Trophoblast cell (in vitro differentiated cells and primary cell): ENCODE results near the gene FAM107B.

Source experiments
- DNase-seq, 2 donors: peaks; one replicate each; pipeline ENCODE4 v3.0.0-alpha.2; 2016
- H2AFZ ChIP-seq: 2 replicates; pipeline ENCODE4 v1.6.1; 2013; ENCODE audit warnings: low read length, moderate library complexity, mild to moderate bottlenecking; ENCODE audit not compliant: insufficient read depth, poor library complexity
- H2AK5ac ChIP-seq: 2 replicates; pipeline ENCODE4 v1.6.1; 2013; ENCODE audit warnings: mild to moderate bottlenecking, low read length
- H2BK120ac ChIP-seq: 2 replicates; pipeline ENCODE4 v1.6.1; 2013; ENCODE audit warnings: low read length, mild to moderate bottlenecking, moderate library complexity; ENCODE audit not compliant: insufficient read depth, poor library complexity
- H2BK12ac ChIP-seq: 2 replicates; pipeline ENCODE4 v1.6.1; 2013; ENCODE audit warnings: mild to moderate bottlenecking, low read length, moderate library complexity
- H2BK5ac ChIP-seq: 2 replicates; pipeline ENCODE4 v1.6.1; 2013; ENCODE audit warnings: low read length, low read depth, moderate library complexity, mild to moderate bottlenecking; ENCODE audit not compliant: poor library complexity
- H3K14ac ChIP-seq: 2 replicates; pipeline ENCODE4 v1.6.1; 2013; ENCODE audit warnings: mild to moderate bottlenecking, low read length
- H3K18ac ChIP-seq: 2 replicates; pipeline ENCODE4 v1.6.1; 2013; ENCODE audit warnings: mild to moderate bottlenecking, low read length
- H3K23ac ChIP-seq: 2 replicates; pipeline ENCODE4 v1.6.1; 2013; ENCODE audit warnings: low read length
- H3K27ac ChIP-seq: 2 replicates; pipeline ENCODE4 v1.5.1; 2013; ENCODE audit warnings: low read depth, mild to moderate bottlenecking, inconsistent platforms, low read length, moderate library complexity
- H3K27me3 ChIP-seq: 2 replicates; pipeline ENCODE4 v1.6.1; 2013; ENCODE audit warnings: inconsistent platforms, mild to moderate bottlenecking, low read length, moderate library complexity; ENCODE audit not compliant: insufficient read depth
- H3K36me3 ChIP-seq, 2 experiments: 1 replicate in 1 of 2; 2 replicates in 1 of 2; pipeline ENCODE4 v1.6.1; 2013; ENCODE audit warnings: low read length in 2 of 2, mild to moderate bottlenecking in 2 of 2, moderate library complexity in 1 of 2; ENCODE audit not compliant: insufficient read depth in 2 of 2, control insufficient read depth in 1 of 2
- H3K4ac ChIP-seq: 2 replicates; pipeline ENCODE4 v1.6.1; 2013; ENCODE audit warnings: low read depth, mild to moderate bottlenecking, low read length, moderate library complexity
- H3K4me1 ChIP-seq, 2 experiments: 1 replicate in 1 of 2; 2 replicates in 1 of 2; pipeline ENCODE4 v1.6.1; 2013; ENCODE audit warnings: low read length in 2 of 2, mild to moderate bottlenecking in 2 of 2, moderate library complexity in 1 of 2; ENCODE audit not compliant: insufficient read depth in 2 of 2, control insufficient read depth in 1 of 2
- H3K4me2 ChIP-seq: 2 replicates; pipeline ENCODE4 v1.6.1; 2013; ENCODE audit warnings: inconsistent platforms, mild to moderate bottlenecking, low read length, moderate library complexity
- H3K4me3 ChIP-seq: 2 replicates; pipeline ENCODE4 v1.5.1; 2013; ENCODE audit warnings: mild to moderate bottlenecking, low read depth, low read length, inconsistent platforms
- H3K79me1 ChIP-seq: one replicate; pipeline ENCODE4 v1.6.1; 2013; ENCODE audit warnings: low read length
- H3K79me2 ChIP-seq: 2 replicates; pipeline ENCODE4 v1.6.1; 2013; ENCODE audit warnings: low read length, mild to moderate bottlenecking; ENCODE audit not compliant: control insufficient read depth, insufficient read depth, poor library complexity
- H3K9ac ChIP-seq: 2 replicates; pipeline ENCODE4 v1.6.1; 2013; ENCODE audit warnings: mild to moderate bottlenecking, low read length
- H3K9me3 ChIP-seq: 2 replicates; pipeline ENCODE4 v1.6.1; 2013; ENCODE audit warnings: low read depth, mild to moderate bottlenecking, control low read depth, inconsistent platforms, low read length; ENCODE audit not compliant: insufficient read depth
- H4K12ac ChIP-seq: 2 replicates; pipeline ENCODE4 v1.6.1; 2013; ENCODE audit warnings: low read depth, mild to moderate bottlenecking, low read length, moderate library complexity
- H4K8ac ChIP-seq: 2 replicates; pipeline ENCODE4 v1.6.1; 2013; ENCODE audit warnings: low read depth, mild to moderate bottlenecking, low read length, moderate library complexity
- H4K91ac ChIP-seq: one replicate; pipeline ENCODE4 v1.6.1; 2013; ENCODE audit warnings: low read depth, mild to moderate bottlenecking, low read length, moderate library complexity
- WGBS: extraction: QIAGEN DNeasy Blood & Tissue Kit; methylation state at CpG from one replicate; pipeline ENCODE4 v1.1.7; 2013; ENCODE audit warnings: missing lambda C conversion rate; ENCODE audit not compliant: insufficient read length, insufficient coverage; ENCODE audit errors: extremely low coverage; 5-methylcytosine and 5-hydroxymethylcytosine counted together

Gene FAM107B

DNA sequence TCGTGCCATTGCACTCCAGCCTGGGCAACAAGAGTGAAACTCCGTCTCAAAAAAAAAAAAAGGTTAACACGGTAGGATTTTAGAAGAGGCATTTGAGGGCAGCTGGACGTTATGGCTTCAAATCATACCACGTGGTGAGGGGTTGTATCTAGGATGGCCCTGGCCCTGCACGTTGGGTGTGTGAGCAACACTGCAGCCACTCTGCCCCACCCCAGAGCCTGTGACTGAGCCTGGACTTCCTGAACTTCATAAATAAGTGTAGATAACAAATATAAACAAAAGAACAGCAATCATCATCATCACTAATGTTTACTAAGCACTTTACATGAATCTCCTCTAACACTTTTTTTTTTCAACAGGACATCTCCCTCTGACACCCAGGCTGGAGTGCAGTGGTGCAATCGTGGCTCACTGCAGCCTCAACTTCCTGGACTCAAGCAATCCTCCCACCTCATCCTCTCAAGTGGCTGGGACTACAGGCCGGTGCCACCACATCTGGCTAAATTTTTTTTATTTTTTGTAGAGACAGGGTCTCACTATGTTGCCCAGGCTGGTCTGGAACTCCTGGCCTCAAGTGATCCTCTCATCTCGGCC is 274.4 kb downstream of the FAM107B start:
- H2BK5ac ChIP-seq, result no peak overlapping the region
- H4K91ac ChIP-seq, result no peak overlapping the region
- no peak overlapping the region for H4K8ac ChIP-seq
- no peak overlapping the region for H2AFZ ChIP-seq
- H2BK12ac ChIP-seq, result no peak overlapping the region
- peaks cover 2% of the 10 kb centered on the region for H3K9me3 ChIP-seq
- H3K4me2 ChIP-seq, result no peak overlapping the region
- no peak overlapping the region for H2AK5ac ChIP-seq
- H3K18ac ChIP-seq, result no peak overlapping the region
- no peak overlapping the region for H3K23ac ChIP-seq
- H3K9ac ChIP-seq, result no peak overlapping the region
- H3K27me3 ChIP-seq, result no peaks in the 10 kb centered on the region
- H3K4ac ChIP-seq, result no peak overlapping the region
- H3K36me3 ChIP-seq, result no peaks in the 10 kb centered on the region
- no peak overlapping the region for H3K14ac ChIP-seq
- no peak overlapping the region for H3K27ac ChIP-seq
- H2BK120ac ChIP-seq, result no peak overlapping the region
- no peak overlapping the region for H3K4me3 ChIP-seq
- WGBS, result no CpG with 5 or more reads among the region's 9 CpGs
- H3K79me1 ChIP-seq, result no peaks in the 10 kb centered on the region
- no peak for DNase-seq
- no peaks in the 10 kb centered on the region for H3K79me2 ChIP-seq
- no peaks in the 10 kb centered on the region for H3K4me1 ChIP-seq
- H4K12ac ChIP-seq, result no peak overlapping the region

DNA sequence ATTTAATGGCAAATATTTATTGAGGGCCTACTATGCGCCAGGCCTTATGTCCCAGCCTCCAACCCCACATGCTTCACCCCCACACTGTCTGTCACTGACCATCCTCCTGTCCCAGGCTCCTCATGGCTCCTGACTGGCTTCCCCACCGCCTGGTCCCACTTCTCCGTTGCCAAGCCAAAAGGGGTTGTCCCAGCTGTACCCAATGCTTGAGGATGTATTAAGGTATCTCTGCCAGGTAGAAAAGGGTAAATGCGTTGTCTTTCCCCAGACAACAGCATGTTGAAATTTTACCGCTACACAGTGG is 275.1 kb downstream of the FAM107B start:
- peaks cover 2% of the 10 kb centered on the region for H3K9me3 ChIP-seq
- no peak overlapping the region for H3K4me3 ChIP-seq
- no peaks in the 10 kb centered on the region for H3K79me1 ChIP-seq
- no peak overlapping the region for H4K91ac ChIP-seq
- WGBS, result no CpG with 5 or more reads among the region's 5 CpGs
- no peak overlapping the region for H2BK120ac ChIP-seq
- H4K8ac ChIP-seq, result no peak overlapping the region
- no peak overlapping the region for H3K27ac ChIP-seq
- H2AK5ac ChIP-seq, result no peak overlapping the region
- no peak overlapping the region for H3K9ac ChIP-seq
- H3K4me1 ChIP-seq, result no peaks in the 10 kb centered on the region
- H3K4me2 ChIP-seq, result no peak overlapping the region
- H3K79me2 ChIP-seq, result peaks cover 2% of the 10 kb centered on the region
- H3K18ac ChIP-seq, result no peak overlapping the region
- no peak overlapping the region for H3K4ac ChIP-seq
- H2AFZ ChIP-seq, result no peak overlapping the region
- no peak for DNase-seq
- no peaks in the 10 kb centered on the region for H3K27me3 ChIP-seq
- no peak overlapping the region for H2BK5ac ChIP-seq
- H3K14ac ChIP-seq, result no peak overlapping the region
- no peaks in the 10 kb centered on the region for H3K36me3 ChIP-seq
- no peak overlapping the region for H4K12ac ChIP-seq
- no peak overlapping the region for H3K23ac ChIP-seq
- no peak overlapping the region for H2BK12ac ChIP-seq

DNA sequence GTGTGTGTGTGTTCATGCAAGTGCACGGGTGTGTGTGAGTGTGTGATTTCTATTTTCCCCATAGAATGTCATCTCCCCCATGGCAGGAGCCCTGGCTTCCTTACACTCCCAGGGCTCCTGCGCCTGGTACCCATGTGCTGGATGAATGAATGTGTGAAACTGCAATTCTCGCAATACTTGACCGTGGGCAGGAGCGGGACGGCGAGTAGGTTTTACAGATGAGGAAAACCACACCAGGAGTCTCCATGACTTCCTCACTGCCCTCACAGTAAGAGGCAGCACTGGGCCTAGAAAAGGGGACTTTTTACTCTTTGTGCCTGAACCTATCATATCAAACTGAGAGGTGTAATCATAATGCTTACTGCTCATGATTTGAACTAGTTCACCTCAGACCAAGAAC is 276.4 kb downstream of the FAM107B start:
- Histone ChIP-seq H4K8ac (no peak overlapping the region), H2BK5ac (no peak overlapping the region), H3K14ac (no peak overlapping the region), H3K79me1 (no peaks in the 10 kb centered on the region), H3K9me3 (peaks cover 2% of the 10 kb centered on the region), H4K91ac (no peak overlapping the region), H3K4me1 (no peaks in the 10 kb centered on the region), H3K79me2 (peaks cover 2% of the 10 kb centered on the region), H2AFZ (no peak overlapping the region), H3K27me3 (no peaks in the 10 kb centered on the region), H3K27ac (no peak overlapping the region), H3K4ac (no peak overlapping the region), H3K18ac (no peak overlapping the region), H3K23ac (no peak overlapping the region), H3K4me2 (no peak overlapping the region), H2BK120ac (no peak overlapping the region), H3K36me3 (no peaks in the 10 kb centered on the region), H3K4me3 (no peak overlapping the region), H2BK12ac (no peak overlapping the region), H3K9ac (no peak overlapping the region), H2AK5ac (no peak overlapping the region), H4K12ac (no peak overlapping the region)
- no CpG with 5 or more reads among the region's 7 CpGs for WGBS
- no peak for DNase-seq

DNA sequence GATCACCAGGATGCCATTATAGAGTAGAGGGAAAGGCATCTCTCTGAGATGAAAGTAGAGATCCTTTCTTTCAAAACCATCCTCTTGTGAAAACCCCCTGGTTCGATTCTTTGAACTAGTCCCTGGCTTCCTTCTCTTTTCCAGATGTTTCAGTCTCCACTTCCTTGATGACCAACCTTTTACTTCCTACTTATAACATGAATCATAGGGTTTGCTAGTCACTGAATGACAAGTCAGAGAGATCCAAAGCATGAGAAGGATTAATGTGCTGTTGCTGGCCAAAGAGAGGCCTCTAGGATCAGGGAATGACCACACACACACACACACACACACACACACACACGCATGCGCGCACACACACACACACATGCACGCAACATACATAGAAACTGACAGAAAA is 282.9 kb downstream of the FAM107B start:
- H3K36me3 ChIP-seq, result no peaks in the 10 kb centered on the region
- H4K8ac ChIP-seq, result no peak overlapping the region
- H3K9me3 ChIP-seq, result peaks cover 3% of the 10 kb centered on the region
- WGBS, result no CpG with 5 or more reads among the region's 5 CpGs
- H3K18ac ChIP-seq, result no peak overlapping the region
- no peak overlapping the region for H2BK120ac ChIP-seq
- H3K23ac ChIP-seq, result no peak overlapping the region
- no peak overlapping the region for H2BK5ac ChIP-seq
- H3K79me2 ChIP-seq, result peaks cover 2% of the 10 kb centered on the region
- H3K14ac ChIP-seq, result no peak overlapping the region
- H3K4ac ChIP-seq, result no peak overlapping the region
- H3K27ac ChIP-seq, result no peak overlapping the region
- H3K4me3 ChIP-seq, result no peak overlapping the region
- no peaks in the 10 kb centered on the region for H3K27me3 ChIP-seq
- H3K79me1 ChIP-seq, result no peaks in the 10 kb centered on the region
- no peak overlapping the region for H2AFZ ChIP-seq
- H2AK5ac ChIP-seq, result no peak overlapping the region
- no peak overlapping the region for H4K12ac ChIP-seq
- H3K9ac ChIP-seq, result no peak overlapping the region
- no peak overlapping the region for H2BK12ac ChIP-seq
- no peaks in the 10 kb centered on the region for H3K4me1 ChIP-seq
- no peak overlapping the region for H4K91ac ChIP-seq
- DNase-seq, result no peak
- H3K4me2 ChIP-seq, result no peak overlapping the region
